ENCODE measurements around the gene CABLES1.

DNA sequence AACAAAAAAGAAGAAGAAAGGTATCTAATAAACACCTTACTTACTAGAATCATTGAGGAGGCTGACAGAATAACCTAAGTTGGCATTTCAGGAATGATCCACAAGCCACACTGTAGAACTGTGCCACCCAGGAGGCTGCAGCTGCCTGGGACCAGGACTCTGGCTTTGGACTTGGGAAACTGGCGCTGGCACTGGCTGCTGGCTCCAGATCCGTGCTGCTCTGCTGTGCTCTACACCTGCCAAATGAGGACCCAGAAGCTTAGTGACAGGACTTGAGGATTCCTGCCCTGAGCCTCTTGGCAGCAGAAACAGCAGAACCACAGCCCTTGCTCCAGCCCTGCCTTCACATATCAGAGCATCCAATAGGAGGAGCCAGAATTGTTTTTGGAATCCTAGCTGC is 113.5 kb downstream of the CABLES1 start:
- TF ChIP-seq, protein P1, sequence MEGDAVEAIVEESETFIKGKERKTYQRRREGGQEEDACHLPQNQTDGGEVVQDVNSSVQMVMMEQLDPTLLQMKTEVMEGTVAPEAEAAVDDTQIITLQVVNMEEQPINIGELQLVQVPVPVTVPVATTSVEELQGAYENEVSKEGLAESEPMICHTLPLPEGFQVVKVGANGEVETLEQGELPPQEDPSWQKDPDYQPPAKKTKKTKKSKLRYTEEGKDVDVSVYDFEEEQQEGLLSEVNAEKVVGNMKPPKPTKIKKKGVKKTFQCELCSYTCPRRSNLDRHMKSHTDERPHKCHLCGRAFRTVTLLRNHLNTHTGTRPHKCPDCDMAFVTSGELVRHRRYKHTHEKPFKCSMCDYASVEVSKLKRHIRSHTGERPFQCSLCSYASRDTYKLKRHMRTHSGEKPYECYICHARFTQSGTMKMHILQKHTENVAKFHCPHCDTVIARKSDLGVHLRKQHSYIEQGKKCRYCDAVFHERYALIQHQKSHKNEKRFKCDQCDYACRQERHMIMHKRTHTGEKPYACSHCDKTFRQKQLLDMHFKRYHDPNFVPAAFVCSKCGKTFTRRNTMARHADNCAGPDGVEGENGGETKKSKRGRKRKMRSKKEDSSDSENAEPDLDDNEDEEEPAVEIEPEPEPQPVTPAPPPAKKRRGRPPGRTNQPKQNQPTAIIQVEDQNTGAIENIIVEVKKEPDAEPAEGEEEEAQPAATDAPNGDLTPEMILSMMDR (IDR thresholded peaks at IDR 0.05): no peak
- TF ChIP-seq MAFK (IDR thresholded peaks at IDR 0.05; ENCODE audit: partially characterized antibody) (no peak), HDAC2 (IDR thresholded peaks at IDR 0.05) (no peak), POLR2A (IDR thresholded peaks at IDR 0.05; ENCODE audit: low read length) (no peak), ZC3H11A (IDR thresholded peaks at IDR 0.05) (no peak), CEBPB (IDR thresholded peaks at IDR 0.05) (no peak), ESRRA (IDR thresholded peaks at IDR 0.05; ENCODE audit: borderline replicate concordance, low read length) (no peak)
- TF ChIP-seq, protein P2, sequence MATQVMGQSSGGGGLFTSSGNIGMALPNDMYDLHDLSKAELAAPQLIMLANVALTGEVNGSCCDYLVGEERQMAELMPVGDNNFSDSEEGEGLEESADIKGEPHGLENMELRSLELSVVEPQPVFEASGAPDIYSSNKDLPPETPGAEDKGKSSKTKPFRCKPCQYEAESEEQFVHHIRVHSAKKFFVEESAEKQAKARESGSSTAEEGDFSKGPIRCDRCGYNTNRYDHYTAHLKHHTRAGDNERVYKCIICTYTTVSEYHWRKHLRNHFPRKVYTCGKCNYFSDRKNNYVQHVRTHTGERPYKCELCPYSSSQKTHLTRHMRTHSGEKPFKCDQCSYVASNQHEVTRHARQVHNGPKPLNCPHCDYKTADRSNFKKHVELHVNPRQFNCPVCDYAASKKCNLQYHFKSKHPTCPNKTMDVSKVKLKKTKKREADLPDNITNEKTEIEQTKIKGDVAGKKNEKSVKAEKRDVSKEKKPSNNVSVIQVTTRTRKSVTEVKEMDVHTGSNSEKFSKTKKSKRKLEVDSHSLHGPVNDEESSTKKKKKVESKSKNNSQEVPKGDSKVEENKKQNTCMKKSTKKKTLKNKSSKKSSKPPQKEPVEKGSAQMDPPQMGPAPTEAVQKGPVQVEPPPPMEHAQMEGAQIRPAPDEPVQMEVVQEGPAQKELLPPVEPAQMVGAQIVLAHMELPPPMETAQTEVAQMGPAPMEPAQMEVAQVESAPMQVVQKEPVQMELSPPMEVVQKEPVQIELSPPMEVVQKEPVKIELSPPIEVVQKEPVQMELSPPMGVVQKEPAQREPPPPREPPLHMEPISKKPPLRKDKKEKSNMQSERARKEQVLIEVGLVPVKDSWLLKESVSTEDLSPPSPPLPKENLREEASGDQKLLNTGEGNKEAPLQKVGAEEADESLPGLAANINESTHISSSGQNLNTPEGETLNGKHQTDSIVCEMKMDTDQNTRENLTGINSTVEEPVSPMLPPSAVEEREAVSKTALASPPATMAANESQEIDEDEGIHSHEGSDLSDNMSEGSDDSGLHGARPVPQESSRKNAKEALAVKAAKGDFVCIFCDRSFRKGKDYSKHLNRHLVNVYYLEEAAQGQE (IDR thresholded peaks at IDR 0.05): no peak
- TF ChIP-seq, protein P3, sequence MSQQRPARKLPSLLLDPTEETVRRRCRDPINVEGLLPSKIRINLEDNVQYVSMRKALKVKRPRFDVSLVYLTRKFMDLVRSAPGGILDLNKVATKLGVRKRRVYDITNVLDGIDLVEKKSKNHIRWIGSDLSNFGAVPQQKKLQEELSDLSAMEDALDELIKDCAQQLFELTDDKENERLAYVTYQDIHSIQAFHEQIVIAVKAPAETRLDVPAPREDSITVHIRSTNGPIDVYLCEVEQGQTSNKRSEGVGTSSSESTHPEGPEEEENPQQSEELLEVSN (IDR thresholded peaks at IDR 0.05; ENCODE audit: borderline replicate concordance, low read depth): no peak
- TF ChIP-seq, protein P4, sequence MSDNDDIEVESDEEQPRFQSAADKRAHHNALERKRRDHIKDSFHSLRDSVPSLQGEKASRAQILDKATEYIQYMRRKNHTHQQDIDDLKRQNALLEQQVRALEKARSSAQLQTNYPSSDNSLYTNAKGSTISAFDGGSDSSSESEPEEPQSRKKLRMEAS (IDR thresholded peaks at IDR 0.05): no peak
